GM21528 (cell line): Measurements from ENCODE around the gene NRXN3.

Experiments used
- ATAC-seq: cut with Tn5 transposase; IDR thresholded peaks from one replicate; pipeline ENCODE4 v1.9.1; 2021; ENCODE audit warnings: mild to moderate bottlenecking, moderate library complexity; ENCODE audit not compliant: unreplicated experiment, low FRiP score

The NRXN3 gene

GRCh38 chr14:79516009-79516408, 1345.8 kb downstream of the NRXN3 start:
- ATAC-seq, result no peak

- ATAC-seq, result no peak
These were observed 1355.2 kb downstream of the NRXN3 start for GRCh38 chr14:79525416-79525815.

- no peak for ATAC-seq
These were observed 1358.7 kb downstream of the NRXN3 start for GRCh38 chr14:79528828-79529416.

- no peak for ATAC-seq
These were observed 1360.4 kb downstream of the NRXN3 start for GRCh38 chr14:79530555-79530954.

- ATAC-seq, result no peak
These were observed 1364.7 kb downstream of the NRXN3 start for GRCh38 chr14:79534703-79535353.

- no peak for ATAC-seq
These were observed 1370.2 kb downstream of the NRXN3 start for GRCh38 chr14:79540394-79540793.

GRCh38 chr14:79542121-79542520, 1371.9 kb downstream of the NRXN3 start:
- no peak for ATAC-seq

GRCh38 chr14:79543348-79543747, 1373.2 kb downstream of the NRXN3 start:
- ATAC-seq, result no peak

- ATAC-seq, result no peak
These were observed 1374.0 kb downstream of the NRXN3 start for GRCh38 chr14:79543967-79544697.

- ATAC-seq, result no peak
These were observed 1374.5 kb downstream of the NRXN3 start for GRCh38 chr14:79544698-79545070.

- ATAC-seq, result no peak
These were observed 1378.7 kb downstream of the NRXN3 start for GRCh38 chr14:79548836-79549235.

GRCh38 chr14:79549515-79549914, 1379.3 kb downstream of the NRXN3 start:
- ATAC-seq, result no peak

- ATAC-seq, result no peak
These were observed 1381.3 kb downstream of the NRXN3 start for GRCh38 chr14:79551523-79551922.

- ATAC-seq, result no peak
These were observed 1382.6 kb downstream of the NRXN3 start for GRCh38 chr14:79552778-79553177.

- ATAC-seq, result no peak
These were observed 1384.6 kb downstream of the NRXN3 start for GRCh38 chr14:79554816-79555215.

- ATAC-seq, result no peak
These were observed 1385.3 kb downstream of the NRXN3 start for GRCh38 chr14:79555429-79555828.

- no peak for ATAC-seq
These were observed 1387.1 kb downstream of the NRXN3 start for GRCh38 chr14:79557309-79557708.

GRCh38 chr14:79562185-79562584, 1392.0 kb downstream of the NRXN3 start:
- ATAC-seq, result no peak

GRCh38 chr14:79564371-79564770, 1394.2 kb downstream of the NRXN3 start:
- no peak for ATAC-seq

GRCh38 chr14:79567306-79567705, 1397.1 kb downstream of the NRXN3 start:
- ATAC-seq, result no peak

- no peak for ATAC-seq
These were observed 1398.4 kb downstream of the NRXN3 start for GRCh38 chr14:79568594-79568993.

GRCh38 chr14:79569072-79569471, 1398.9 kb downstream of the NRXN3 start:
- ATAC-seq, result no peak
